HG02852 (cell line): ENCODE measurements around the gene MYRIP.

Experiments
- ATAC-seq: cut with Tn5 transposase; IDR thresholded peaks from one replicate; pipeline ENCODE4 v1.9.1; 2021; ENCODE audit warnings: mild to moderate bottlenecking, moderate library complexity; ENCODE audit not compliant: unreplicated experiment

Gene MYRIP

GRCh38 chr3:40216471-40216870 is 407.1 kb downstream of the MYRIP start:
- ATAC-seq = no peak

- no peak for ATAC-seq
Measured at GRCh38 chr3:40223856-40224255, 414.4 kb downstream of the MYRIP start.

DNA sequence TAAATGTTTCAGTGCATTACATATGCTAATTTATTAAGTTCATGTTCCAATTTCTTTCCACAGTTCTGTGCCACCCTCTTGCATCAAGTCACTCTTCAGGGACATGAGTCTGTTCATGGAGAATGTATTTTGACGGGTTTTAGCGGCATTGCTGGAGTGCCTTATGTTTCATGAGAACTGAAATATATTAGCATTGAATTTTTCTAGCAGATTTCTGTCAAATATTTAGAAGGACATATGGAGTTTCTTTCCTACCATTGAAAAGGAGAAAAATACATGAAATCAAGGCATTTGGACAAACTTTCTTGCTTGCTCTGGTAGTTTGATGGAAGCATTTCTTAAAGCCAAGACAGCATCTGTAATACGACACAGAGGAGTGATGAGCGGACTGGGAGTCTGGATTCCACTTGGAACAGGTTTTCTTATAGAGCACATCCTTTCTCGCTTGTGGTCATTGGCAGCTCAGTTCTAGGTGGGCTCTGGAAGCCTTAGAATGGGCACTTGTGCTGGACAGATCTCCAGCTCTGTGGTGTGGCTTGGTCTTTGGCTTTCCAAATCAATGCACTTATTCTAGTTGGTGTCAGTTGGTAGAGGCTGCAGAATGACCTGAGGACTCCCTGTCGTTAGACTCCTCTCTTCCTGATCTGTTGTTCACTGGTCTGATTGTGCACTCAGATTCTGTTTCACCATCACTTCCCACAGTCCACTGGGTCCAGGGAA is 415.5 kb downstream of the MYRIP start:
- no peak for ATAC-seq

GRCh38 chr3:40226636-40227035 is 417.2 kb downstream of the MYRIP start:
- ATAC-seq = no peak

DNA sequence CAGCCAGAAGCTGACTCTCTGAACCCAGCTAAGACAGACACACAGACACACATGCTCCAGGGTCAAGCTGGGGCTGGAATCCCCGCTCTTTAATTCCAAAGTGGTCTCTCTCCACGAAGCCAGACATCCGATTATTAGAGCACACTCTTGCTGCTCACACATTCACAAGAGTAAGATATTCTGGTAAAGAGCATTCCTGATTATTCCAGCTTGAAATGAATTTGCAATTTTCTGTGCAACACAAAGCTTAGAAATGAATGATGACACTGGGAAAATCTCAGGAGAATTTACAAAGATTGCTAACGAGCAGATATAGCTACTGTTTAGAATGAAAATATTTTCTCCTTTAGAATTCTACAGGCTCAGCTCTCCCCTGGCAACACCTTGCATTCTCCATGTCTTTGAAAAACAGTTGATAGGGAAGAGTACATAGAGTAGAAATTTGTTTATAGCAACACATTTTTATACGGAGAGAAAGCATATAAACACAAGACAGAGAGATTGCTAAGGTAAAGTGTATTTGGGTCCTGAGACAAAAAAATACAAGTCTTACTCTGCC is 419.5 kb downstream of the MYRIP start:
- ATAC-seq = no peak

GRCh38 chr3:40229386-40229785 is 420.0 kb downstream of the MYRIP start:
- ATAC-seq = peak; percentile 64

GRCh38 chr3:40229963-40230362 is 420.6 kb downstream of the MYRIP start:
- ATAC-seq = no peak

DNA sequence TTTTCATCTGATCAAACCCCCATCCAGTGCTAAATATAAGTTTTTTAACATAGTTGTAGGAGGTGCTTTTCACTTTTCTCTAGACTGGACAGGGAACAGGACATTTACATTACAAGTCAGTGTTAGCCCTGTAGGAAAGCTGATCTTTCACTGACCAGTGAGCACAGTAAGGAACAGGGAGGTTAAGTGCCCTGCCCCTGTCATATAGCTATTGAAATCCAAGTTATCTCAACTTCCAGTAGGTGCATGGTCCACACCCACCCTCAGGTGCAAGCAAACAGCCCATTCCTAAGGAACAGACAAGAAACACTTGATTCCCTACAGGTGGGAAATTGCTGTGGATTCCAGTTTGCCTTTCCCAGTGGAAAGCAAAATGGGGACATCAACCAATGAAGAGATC is 421.0 kb downstream of the MYRIP start:
- ATAC-seq = no peak

- no peak for ATAC-seq
Measured at GRCh38 chr3:40232626-40233025, 423.2 kb downstream of the MYRIP start.

- no peak for ATAC-seq
Measured at GRCh38 chr3:40237159-40237558, 427.8 kb downstream of the MYRIP start.

DNA sequence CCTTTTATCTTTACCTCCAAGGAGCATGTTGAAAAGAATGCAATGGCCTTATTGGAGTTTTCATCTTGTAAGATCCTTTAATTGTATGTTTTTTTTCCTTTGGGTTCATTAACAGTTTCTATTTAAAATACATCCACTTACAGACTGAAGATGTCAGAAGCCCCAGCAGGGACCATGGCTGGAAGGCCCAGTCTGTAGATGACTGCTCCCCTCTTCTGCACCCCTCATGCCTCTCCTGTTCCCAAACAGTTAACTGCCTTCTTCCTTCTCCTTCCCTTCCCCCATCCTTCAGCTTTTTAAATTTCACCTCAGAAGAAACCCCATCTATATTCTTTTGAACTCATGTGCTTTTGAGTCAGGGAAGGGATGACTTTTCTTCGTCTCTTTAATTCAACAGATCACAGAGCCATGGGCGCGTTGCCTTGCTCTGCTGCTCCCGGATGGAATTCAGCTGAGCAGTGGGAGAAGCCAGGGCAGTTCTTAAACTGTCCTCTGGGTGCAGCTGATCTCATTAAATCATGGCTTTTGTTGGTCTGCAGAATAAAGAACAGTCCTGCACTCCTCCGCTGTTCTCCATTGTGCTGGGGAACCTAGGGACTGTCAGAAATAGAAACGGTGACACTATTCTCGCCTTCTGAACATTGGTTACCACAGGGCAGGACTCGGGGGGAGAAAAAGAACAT is 428.6 kb downstream of the MYRIP start:
- ATAC-seq = no peak

DNA sequence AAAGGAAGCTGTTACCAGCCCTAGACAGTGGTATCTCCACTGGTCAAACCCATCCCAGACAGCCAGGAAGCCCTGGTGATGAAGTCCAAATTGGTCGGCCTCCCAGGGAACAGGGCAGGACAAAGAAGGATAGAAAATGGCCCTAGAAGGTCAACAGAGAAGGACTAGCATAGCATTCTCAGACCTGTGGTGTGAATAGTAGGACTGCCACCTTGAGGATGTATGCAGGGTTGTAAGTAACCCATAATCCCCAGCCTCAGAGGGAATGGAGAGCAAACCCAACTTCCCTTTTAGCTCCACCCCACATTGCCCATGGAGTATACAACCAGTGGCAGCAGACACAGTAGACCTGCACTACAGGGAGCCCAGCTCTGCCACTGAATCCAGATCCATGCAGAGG is 431.5 kb downstream of the MYRIP start:
- no peak for ATAC-seq

DNA sequence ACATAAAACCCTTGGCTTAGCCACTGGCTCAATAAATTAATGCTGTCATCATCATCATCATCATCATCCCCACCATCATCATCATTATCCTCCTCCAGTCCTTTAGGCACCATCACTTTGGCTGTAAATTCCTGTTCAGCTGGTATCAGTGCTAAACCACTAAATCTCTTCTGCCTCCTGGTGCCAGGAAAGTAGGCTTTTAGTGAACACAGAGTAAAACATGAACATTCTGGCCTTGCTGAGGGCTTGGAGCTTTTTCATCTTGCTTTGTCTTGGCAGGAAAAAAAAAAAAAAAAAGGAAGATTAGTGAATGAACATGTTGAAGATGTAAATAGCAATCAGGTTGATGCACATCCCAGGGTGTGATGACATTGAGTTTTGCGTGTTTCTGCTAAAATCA is 432.8 kb downstream of the MYRIP start:
- no peak for ATAC-seq

DNA sequence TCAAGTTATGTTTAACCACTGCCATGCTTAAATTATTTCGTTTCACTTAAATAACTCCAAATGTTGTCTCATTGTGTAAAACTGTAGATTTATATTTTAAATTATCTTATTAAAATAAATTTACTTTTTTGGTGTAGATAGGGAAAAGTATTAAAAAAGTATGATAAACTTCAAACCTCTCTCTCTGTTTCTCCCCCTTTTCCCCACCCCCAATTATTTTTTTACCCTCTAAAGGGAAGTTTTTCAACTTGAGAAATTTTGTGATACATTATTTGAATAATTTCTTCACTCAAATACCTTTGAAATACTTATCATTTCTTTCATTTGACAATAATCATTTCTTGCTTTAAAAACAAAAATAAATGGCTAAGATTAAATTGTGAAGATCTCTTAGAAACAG is 433.2 kb downstream of the MYRIP start:
- no peak for ATAC-seq

- ATAC-seq = no peak
Measured at GRCh38 chr3:40243056-40243455, 433.6 kb downstream of the MYRIP start.

- ATAC-seq = no peak
Measured at GRCh38 chr3:40247714-40248454, 438.5 kb downstream of the MYRIP start.

DNA sequence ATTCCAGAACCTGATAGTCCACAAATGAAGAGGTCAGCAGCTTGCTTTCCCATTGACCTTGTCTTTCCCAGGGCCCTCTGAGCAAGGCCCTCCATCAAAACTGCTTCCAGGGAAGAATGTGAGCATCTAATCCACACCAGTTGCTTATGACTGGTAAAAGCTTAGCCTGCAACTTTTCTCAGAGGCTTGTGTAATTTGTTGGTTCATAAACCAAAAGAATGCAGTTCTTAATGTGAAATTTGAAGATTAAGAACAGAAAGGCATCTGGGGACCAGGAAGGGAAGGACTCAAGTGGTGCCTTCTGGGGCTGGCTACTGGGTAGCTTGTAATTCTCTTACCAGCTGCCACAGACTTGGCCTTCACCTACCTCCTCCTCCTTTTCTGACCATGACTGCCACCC is 439.2 kb downstream of the MYRIP start:
- ATAC-seq = no peak

GRCh38 chr3:40249168-40249567 is 439.8 kb downstream of the MYRIP start:
- ATAC-seq = no peak

DNA sequence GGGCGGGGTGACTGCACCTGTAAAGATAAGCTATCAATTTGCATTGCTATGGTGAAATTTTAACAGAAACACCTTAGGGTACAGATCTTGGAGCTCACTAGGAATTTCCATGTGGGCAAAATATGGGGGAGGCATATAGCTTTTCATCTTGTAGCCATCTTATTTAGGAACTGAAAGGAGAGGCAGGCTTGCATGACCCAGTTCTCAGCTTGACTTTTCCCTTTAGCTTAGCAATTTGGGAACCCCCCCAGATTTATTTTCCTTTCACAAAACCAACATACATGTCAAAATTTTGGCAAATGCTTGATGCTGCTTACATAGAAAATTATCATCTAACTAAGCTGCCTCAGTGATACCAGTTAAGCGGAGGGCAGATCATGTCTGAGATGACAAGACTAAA is 445.1 kb downstream of the MYRIP start:
- no peak for ATAC-seq

GRCh38 chr3:40254891-40255290 is 445.5 kb downstream of the MYRIP start:
- no peak for ATAC-seq

DNA sequence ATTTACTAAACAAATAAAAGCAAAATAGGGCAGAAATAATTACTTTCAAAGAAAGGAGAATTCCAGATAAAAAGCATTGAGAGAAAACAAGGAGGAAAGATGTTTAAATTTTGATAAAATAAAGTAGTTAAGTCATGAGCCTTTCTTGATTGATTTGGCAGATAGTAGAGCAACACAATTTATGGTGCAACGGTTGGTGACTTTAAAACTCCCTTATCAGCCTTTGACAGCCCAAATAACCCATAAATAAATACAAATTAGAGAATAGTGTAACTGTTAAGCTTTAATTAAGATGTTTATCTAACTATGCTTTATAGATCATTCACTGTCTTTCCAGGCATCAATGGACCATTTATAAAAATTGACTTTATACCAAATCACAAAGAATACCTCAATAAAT is 446.1 kb downstream of the MYRIP start:
- ATAC-seq = no peak

GRCh38 chr3:40258064-40258463 is 448.7 kb downstream of the MYRIP start:
- ATAC-seq = no peak
